Measurements from ENCODE around the gene TM7SF3. TPM values are rescaled to one million over a fixed set of nuclear protein-coding genes. Genes with fewer than 3 reads are reported as not detected.

Gene TM7SF3, protein sequence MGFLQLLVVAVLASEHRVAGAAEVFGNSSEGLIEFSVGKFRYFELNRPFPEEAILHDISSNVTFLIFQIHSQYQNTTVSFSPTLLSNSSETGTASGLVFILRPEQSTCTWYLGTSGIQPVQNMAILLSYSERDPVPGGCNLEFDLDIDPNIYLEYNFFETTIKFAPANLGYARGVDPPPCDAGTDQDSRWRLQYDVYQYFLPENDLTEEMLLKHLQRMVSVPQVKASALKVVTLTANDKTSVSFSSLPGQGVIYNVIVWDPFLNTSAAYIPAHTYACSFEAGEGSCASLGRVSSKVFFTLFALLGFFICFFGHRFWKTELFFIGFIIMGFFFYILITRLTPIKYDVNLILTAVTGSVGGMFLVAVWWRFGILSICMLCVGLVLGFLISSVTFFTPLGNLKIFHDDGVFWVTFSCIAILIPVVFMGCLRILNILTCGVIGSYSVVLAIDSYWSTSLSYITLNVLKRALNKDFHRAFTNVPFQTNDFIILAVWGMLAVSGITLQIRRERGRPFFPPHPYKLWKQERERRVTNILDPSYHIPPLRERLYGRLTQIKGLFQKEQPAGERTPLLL
- 88.0 and 109 TPM in 2 replicates for total RNA-seq

DNA sequence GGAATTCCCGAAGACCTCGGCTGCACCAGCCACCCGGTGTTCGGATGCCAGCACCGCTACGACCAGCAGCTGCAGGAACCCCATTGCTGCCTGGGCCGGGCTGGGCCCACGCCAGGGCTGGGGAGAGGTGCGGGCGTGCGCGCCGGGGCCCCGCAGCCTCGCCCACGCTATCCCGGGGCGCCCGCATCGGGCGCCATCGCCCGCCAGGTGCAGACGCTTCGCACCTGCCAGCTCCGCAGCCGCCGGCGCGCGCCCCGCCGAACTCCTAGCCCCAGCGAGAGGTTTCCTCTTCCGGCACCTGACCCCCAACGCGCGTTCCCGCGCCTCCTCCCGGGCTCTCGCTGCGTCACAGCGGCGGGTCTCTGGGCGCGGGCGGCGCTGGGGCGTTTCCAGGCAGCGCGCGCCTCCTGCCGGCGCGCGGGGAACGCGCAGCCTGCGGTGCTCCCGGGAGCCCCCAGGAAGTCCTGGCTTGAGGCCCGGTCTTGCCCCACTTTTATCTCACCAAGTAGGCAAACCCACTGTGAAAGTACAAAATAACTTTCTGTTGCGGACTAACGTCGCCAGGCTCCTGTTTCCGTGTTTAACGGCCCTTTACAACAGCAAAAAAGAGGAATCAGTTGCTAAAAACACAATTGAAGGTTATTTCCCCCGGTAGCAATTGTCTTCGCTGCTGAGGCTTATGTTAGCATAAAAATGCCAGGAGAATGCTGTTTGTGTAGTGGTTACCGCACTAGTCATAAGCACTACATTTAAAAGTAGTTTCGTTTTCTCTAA lies at the start of gene TM7SF3:
TM7SF3 (minus strand) TSS at position 300 of the 774 bp plus-strand sequence; CDS start at position 84, 216 bp downstream.

DNA sequence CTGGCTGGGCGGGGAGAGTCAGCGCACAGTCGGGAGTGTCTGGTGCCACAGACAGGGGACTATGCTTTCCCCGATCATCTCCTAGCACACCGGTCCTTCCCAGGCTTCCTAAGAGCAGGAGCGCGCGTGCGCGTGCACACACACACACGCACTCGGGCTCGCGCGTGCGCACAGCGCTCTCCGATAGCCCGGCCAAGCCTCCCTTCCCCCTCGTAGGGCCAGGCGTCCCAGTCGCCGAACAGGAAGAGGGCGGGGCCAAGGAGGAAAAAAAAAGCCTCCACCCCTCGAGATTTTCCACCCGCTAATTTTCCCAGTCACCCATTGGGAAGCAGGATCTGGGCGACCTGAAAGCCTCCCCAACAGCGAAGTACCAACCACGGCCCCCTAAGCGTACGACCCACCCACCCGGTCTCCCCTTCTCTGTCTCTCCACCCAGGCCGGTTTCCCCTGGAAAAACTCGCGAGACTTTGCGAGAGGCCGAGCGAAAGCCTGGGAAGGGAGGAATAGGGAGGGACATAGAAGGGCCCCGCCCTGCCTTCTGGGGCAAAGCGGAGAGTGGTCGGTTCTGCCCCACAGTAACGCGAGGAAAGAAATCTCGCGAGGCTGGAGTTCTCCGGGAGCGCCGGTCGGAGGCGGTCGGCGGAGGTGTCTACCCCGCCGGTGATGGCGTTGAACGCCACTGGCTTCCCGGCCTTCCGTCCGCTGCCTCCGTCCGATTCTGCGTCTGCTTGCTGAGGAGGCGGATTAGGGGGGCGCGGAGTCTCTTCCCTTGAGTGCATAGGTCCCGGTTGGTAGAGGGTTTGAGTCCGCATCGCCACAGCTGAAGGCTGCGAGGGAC lies 76.1 kb downstream of the TM7SF3 start, which contains the start of the genes FGFR1OP2 and INTS13:
FGFR1OP2 (plus strand) TSS at position 608 of the 838 bp plus-strand sequence. CDS start 15,689 bp downstream, outside the sequence.
INTS13 (minus strand) TSS at position 119 of the 838 bp plus-strand sequence. CDS start 1,178 bp downstream, outside the sequence.

Other genes starting within 250 kb of the TM7SF3 start
- 94.8 and 113 TPM in 2 replicates for gene ITPR2, start 181.2 kb downstream of the TM7SF3 start, total RNA-seq
- gene INTS13, start 76.4 kb downstream of the TM7SF3 start, total RNA-seq: 52.6 and 57.8 TPM in 2 replicates
- gene FGFR1OP2, start 75.9 kb downstream of the TM7SF3 start, total RNA-seq: 67.2 and 91.8 TPM in 2 replicates
- 39.0 and 67.3 TPM in 2 replicates for gene MED21, start 8.2 kb upstream of the TM7SF3 start, total RNA-seq
- not detected in 2 replicates for gene C12orf71, start 68.2 kb upstream of the TM7SF3 start, total RNA-seq
- 35.1 and 72.3 TPM in 2 replicates for gene STK38L, start 229.9 kb upstream of the TM7SF3 start, total RNA-seq

Data from epithelial cell of umbilical artery (primary cell).